Left colon (tissue), 2 donors: Measurements from ENCODE around the gene PARD3. TPM values are rescaled to one million over a fixed set of nuclear protein-coding genes. Genes with fewer than 3 reads are reported as not detected.
A peak's percentile ranks its signal among the peaks of the same experiment; 100 is the strongest.

Experiments used
- ATAC-seq: fragments of 200-7000 bp; cut with Tn5 transposase; one replicate; pipeline ENCODE4 v1.9.1; 2020; ENCODE audit warnings: mild to moderate bottlenecking, moderate library complexity
- DNase-seq, 2 donors: peaks; one replicate each; pipeline ENCODE4 v3.0.0-alpha.2; 2020
- intact Hi-C, 2 donors: fragments of 100-400 bp; cut with DNase I in 1 of 2; cut with micrococcal nuclease in 1 of 2; formaldehyde crosslinking; loops; one replicate each; pipeline versions ENCODE4 v1.11.2 to v1.14.0; 2022; cut with DNase I, micrococcal nuclease
- total RNA-seq, 2 donors: library from RNA; stranded (reverse); fragmentation: NEBNext Ultra II Directional; extraction: Animal tissue kit (Norgen Biotek cat#: 25700); gene quantifications; one replicate each; pipeline ENCODE4 v1.2.1, GENCODE V29; 2021
- donor health status: DM: no; HTN: no; CAD: no.
- donor health status: DM: yes; HTN: yes; CAD: no.

The PARD3 gene
- total RNA-seq, 2 donors from 2014 or later = 45.5 to 52.9 TPM

- intact Hi-C loops = no loop called here
Observed at GRCh38 chr10:34826857-34827766, 12.0 kb upstream of the PARD3 start.

DNA sequence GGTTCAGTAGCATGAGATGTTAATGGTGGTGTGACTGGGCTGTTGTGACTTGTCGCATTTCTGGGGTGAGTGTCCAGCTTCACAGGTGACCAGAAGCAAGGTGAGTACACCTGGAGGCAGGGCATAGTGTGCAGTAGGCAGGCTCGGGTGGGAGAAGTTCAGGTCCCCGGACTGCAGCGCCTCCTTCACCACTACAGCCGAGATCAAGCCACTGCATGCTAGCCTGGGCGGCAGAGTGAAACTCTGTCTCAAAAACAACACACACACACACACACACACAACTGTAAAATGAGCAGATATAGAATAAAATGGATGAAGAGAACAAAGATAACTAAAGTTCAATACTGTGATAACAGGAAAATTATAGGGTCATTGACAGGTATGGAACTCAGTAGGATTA lies 11.1 kb upstream of the PARD3 start:
- intact Hi-C loops = no loop called here
- DNase-seq (no peak), ATAC-seq (no peak)

More at GRCh38 chr10:34826857-34827766, 12.0 kb upstream of the PARD3 start:
- ATAC-seq (peak; percentile 56), DNase-seq (no peak)

GRCh38 chr10:34825414-34825813 lies 10.3 kb upstream of the PARD3 start:
- DNase-seq = no peak
- ATAC-seq = no peak
- intact Hi-C loops = no loop called here

DNA sequence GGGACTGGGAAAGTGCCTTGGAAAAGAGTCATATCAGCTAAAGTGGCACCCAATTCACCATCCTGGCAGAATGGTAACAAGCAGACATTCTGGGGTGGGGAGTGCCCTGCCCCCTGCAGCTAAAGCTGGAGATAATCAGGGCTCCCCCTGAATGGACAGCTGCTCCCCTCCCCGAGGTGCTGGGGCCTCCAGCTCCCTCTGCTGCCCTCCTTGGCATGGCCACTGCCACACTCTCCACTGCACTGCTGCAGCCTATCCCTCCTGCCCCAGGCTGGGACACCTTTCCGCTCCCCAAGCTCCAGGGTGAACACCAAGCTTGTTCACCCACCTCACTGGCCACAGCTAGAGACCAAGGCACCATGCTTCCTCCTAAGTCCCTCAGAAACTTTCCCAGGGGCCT lies 9.8 kb upstream of the PARD3 start:
- ATAC-seq (peak; percentile 33), DNase-seq (no peak)
- intact Hi-C loops = no loop called here

DNA sequence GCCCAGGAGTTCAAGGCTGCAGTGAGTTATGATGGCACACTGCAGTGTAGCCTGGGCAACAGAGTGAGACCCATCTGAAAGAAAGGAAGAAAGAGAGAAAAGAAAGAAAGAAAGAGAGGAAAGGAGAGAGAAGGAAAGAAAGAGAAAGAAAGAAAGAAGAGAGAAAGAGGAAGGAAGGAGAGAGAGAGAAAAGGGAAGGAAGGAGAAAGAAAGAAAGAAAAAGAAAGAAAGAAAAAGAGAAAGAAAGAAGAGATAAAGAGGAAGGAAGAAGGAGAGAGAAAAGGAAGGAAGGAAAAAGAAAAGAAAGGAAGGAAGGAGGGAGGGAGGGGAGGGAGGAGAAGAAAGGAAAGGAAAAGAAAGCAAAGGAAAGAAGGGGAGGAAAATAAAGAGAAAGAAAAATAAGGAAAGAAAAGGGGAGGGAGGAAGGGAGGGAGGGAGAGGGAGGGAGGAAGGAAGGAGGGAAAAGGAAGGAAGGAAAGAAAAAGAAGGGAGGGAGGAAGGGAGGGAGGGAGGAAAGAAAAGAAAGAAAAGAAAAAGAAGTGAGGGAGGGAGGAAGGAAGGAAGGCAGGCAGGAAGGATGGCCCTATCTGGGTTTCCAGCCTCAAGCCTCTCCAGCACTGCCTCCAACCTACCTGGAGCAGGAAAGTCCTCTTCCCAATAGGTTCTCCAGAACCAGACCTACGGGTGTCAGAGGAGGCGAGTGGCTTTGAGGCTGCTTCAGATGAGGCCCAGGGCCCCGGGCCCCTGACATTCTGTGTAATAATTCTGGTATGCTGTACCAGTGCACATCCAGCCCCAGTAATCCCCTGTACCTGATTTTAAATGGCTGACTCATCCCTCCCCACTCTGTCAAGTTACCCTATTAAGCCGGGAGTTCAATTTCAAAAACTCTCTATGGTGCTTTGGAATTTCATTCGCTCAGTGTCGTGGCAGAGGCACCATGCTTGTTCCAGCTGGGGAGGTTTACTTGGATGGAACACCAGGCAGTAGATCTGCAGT lies 6.8 kb upstream of the PARD3 start:
- DNase-seq = no peak
- intact Hi-C loops = no loop called here
- no peak for ATAC-seq

DNA sequence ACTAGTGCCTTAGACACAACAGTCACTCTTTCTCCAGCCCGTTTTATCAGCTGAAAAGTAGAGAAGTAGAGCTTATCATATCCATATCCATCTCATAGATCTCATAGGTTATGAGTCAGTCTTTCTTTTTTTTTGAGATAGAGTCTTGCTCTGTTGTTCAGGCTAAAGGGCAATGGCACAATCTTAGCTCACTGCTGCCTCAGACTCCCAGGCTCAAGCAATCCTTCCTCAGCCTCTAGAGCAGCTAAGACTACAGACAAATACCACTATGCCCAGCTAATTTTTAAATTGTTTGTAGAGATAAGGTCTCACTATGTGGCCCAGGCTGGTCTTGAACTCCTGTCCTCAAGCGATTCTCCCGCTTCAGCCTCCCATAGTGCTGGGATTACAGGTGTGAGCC lies 2.5 kb upstream of the PARD3 start:
- ATAC-seq (no peak), DNase-seq (no peak)
- intact Hi-C loops = loop anchor here in 1 of 2 donors (5.0 kb wide), 1 partner anchor 95 kb away; no protein-coding TSS in a partner anchor

DNA sequence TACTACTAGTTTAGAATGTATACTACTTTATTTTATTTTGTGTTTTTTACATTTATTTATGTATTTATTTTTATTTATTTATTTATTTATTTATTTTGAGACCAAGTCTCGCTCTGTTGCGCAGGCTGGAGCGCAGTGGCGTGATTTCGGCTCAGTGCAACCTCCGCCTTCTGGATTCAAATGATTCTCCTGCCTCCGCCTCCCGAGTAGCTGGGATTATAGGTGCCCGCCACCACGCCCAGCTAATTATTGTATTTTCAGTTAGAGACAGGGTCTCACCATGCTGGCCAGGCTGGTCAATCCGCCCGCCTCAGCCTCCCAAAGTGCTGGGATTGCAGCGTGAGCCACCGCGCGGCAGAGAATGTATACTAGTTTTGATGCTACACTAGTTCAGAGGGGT lies 2.0 kb upstream of the PARD3 start:
- intact Hi-C loops = loop anchor here in 1 of 2 donors (5.0 kb wide), 1 partner anchor 95 kb away; no protein-coding TSS in a partner anchor
- ATAC-seq (no peak), DNase-seq (no peak)

DNA sequence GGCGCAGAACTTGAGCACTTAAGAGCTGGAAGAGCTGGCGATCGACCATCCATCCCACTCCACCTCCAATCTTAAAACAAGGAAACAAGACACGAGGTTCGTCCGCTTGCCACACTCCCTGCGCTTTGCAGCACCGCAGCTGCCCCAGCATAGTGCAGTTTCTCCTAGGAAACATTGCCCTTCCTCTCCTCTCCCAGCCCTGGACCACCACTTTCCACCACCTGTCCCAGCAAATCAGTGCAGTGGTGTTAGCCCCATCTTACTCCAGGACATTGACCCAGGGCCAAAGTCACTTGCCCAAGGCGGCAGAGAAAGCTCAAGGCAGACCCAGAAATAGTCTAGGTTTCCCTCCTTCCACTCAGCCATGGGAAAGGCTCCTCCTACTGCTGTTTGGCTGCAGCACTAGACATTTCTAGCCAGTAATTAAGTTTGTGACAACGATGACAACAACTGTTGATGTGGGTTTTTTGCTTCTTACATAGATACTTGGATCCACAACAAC lies 1.5 kb upstream of the PARD3 start:
- ATAC-seq (peak; percentile 27), DNase-seq (peak in 1 of 2 donors; percentile 30)
- intact Hi-C loops = loop anchor here in 1 of 2 donors (5.0 kb wide), 1 partner anchor 94 kb away; no protein-coding TSS in a partner anchor

- intact Hi-C loops = loop anchor here in 1 of 2 donors (5.0 kb wide), 1 partner anchor 94 kb away; no protein-coding TSS in a partner anchor
- ATAC-seq = peak; percentile 7
- DNase-seq = no peak
Observed at GRCh38 chr10:34816085-34816496, 995 bp upstream of the PARD3 start.

DNA sequence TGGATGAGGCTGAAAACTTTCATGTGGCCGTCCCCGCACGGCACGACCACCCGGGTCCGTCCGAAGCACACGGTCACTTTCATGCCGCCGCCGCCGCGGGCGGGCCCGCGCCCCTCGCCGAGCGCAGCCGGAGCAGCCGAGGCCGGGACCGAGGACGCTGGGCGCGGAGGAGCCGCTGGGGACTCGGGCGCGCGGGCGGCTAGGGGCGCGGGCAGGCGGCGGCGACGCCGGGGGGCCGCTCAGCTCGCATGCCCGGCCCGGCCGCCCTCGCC lies 247 bp downstream of the PARD3 start:
- intact Hi-C loops = loop anchor here in 1 of 2 donors (5.0 kb wide), 1 partner anchor 93 kb away; no protein-coding TSS in a partner anchor
- DNase-seq = no peak
- ATAC-seq = peak; percentile 12

DNA sequence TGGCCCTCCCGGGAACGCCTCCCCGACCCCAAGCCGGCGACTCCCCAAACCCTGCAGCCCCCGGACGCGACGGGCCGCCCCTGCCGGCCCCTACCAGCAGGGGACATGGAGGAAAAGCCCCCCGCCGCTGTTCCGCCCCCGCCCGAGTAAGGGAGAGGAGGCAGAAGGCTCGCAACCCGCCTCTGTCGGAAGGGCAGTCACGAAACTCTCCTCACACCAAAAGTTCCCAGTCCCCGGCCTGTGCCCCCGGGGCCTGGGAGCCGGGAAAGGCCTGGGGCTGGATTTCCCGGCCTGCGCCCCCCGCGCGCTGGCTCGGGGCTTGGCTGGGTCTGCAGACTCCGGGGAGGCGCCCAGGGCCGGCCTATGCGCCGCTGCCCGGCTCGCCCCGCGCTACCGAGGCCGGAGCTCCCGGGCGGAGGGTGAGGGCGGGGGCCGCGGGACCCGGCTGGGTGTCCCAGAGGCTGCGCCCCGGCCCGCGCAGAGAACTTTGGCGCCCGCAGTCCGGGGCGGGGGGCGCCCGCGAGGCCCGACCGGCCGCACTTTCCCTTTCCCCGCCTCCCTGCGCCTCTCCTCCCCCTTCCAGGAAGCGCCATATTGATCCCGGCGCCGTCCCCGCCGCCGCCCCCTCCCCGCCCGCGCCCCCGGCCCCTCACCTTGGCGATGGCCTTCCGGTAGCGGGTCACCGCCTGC lies 728 bp downstream of the PARD3 start:
- peak; percentile 67 for ATAC-seq
- peak; percentile 54 to 71 for DNase-seq
- intact Hi-C loops = no loop called here

DNA sequence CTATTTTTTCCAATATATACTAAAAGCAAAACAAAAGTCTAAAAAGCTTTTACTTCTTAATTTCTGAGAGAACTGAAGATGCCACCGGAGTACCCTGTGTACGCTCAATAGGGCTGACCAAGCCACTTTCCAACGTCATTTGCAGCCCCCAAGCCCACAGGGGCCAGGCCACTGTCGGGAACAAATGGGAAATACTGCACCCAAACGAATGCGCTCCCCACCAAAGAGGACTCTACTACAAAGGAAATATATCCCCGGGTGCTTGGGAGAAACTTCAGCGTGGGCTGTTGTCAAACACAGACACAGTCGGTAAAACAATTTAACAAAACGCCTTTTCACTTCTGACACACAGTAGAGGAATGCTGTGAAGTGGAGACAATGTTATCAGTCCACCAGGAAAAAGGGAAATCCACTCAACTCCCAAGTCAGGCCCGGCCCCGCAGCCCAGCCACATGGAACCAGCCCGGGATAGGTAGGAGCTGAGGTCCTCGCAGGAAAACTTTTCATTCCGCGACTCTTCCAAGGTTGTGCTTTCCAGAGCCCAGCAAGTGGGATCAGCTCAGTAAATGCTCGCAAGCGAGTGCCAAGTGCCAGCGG lies 1.4 kb downstream of the PARD3 start:
- DNase-seq (peak in 1 of 2 donors; percentile 34), ATAC-seq (peak; percentile 33)
- intact Hi-C loops = no loop called here

- ATAC-seq (no peak), DNase-seq (no peak)
- intact Hi-C loops = no loop called here
Observed at GRCh38 chr10:34812771-34813170, 2.3 kb downstream of the PARD3 start.

DNA sequence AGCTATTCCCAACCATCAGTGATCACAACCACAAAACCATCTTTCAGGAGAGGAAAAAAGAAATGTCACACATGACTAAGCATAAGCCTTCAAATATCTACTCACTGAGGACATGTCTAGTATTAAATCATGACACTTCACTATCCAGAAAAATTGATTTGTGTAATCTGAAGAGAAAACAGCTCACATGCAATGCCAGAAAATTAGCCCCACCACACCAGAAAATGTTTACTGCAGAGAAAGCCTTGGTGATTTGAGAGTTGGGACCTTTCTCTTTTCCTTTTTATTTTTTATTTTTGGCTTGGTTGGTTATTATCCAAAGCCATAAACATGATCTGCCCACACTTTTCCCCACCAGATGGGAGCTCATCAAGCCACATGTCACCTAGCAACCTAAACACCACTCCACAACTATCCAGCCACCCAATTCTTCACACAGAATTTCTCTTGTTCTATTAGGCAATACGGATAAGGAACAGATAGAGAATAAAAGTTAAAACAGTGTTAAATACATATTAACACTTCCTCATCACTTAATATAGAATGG lies 3.1 kb downstream of the PARD3 start:
- intact Hi-C loops = no loop called here
- ATAC-seq = no peak

GRCh38 chr10:34811126-34811967 lies 3.7 kb downstream of the PARD3 start:
- intact Hi-C loops = no loop called here
- no peak for ATAC-seq
- no peak for DNase-seq

More for the DNA sequence above, 3.1 kb downstream of the PARD3 start:
- no peak for DNase-seq

GRCh38 chr10:34809796-34810195 lies 5.3 kb downstream of the PARD3 start:
- DNase-seq (no peak), ATAC-seq (no peak)
- intact Hi-C loops = no loop called here
